Ishikawa (cell line): ENCODE results near the gene ZBTB1.

Experiments used
- CEBPB ChIP-seq: IDR thresholded peaks from 2 replicates; pipeline ENCODE4 v1.6.1; 2012
- CREB1 ChIP-seq: IDR thresholded peaks from 2 replicates; pipeline ENCODE4 v1.6.1; 2012; ENCODE audit warnings: low read depth
- EGR1 ChIP-seq: IDR thresholded peaks from 2 replicates; pipeline ENCODE4 v1.6.1; 2012
- EP300 ChIP-seq: IDR thresholded peaks from 2 replicates; pipeline ENCODE4 v1.6.1; 2012; ENCODE audit warnings: borderline replicate concordance
- FOXM1 ChIP-seq: IDR thresholded peaks from 2 replicates; pipeline ENCODE4 v1.6.1; 2012; ENCODE audit warnings: low read depth, borderline replicate concordance
- MAX ChIP-seq: IDR thresholded peaks from 2 replicates; pipeline ENCODE4 v1.6.1; 2012
- NFIC ChIP-seq: IDR thresholded peaks from 2 replicates; pipeline ENCODE4 v1.6.1; 2012
- RAD21 ChIP-seq: IDR thresholded peaks from 2 replicates; pipeline ENCODE4 v1.6.1; 2012; ENCODE audit warnings: low read depth
- REST ChIP-seq: IDR thresholded peaks from 2 replicates; pipeline ENCODE4 v1.6.1; 2012; ENCODE audit warnings: low read depth, mild to moderate bottlenecking
- TAF1 ChIP-seq: IDR thresholded peaks from 2 replicates; pipeline ENCODE4 v1.6.1; 2012; ENCODE audit warnings: low read depth, mild to moderate bottlenecking
- TCF12 ChIP-seq: IDR thresholded peaks from 2 replicates; pipeline ENCODE4 v1.6.1; 2012; ENCODE audit warnings: low read depth
- TEAD4 ChIP-seq: IDR thresholded peaks from 2 replicates; pipeline ENCODE4 v1.6.1; 2012
- USF1 ChIP-seq: IDR thresholded peaks from 2 replicates; pipeline ENCODE4 v1.6.1; 2012
- YY1 ChIP-seq: IDR thresholded peaks from 2 replicates; pipeline ENCODE4 v1.6.1; 2012; ENCODE audit warnings: low read depth
- ZBTB7A ChIP-seq: IDR thresholded peaks from 2 replicates; pipeline ENCODE4 v1.6.1; 2012; ENCODE audit warnings: low read depth

Gene ZBTB1

GRCh38 chr14:64464651-64465050 is 39.9 kb upstream of the ZBTB1 start:
- TF ChIP-seq FOXM1 (no peak), CREB1 (no peak), ZBTB7A (no peak), YY1 (no peak), TCF12 (no peak), RAD21 (no peak), CEBPB (no peak), MAX (no peak; the same call in 1 of the 2 replicates), EGR1 (no peak), NFIC (no peak), TEAD4 (no peak), TAF1 (no peak), REST (no peak), USF1 (no peak), EP300 (no peak)

GRCh38 chr14:64465191-64465822 is 39.3 kb upstream of the ZBTB1 start, which contains the start of gene AKAP5:
Gene AKAP5, plus strand, starts transcription at chr14:64465499. Its CDS starts 2,896 bp downstream, at chr14:64468395.
- TF ChIP-seq TEAD4: no peak
- no peak for TF ChIP-seq TAF1
- no peak for TF ChIP-seq TCF12
- TF ChIP-seq MAX: peak; percentile 22; the same call in 1 of the 2 replicates
- TF ChIP-seq REST: no peak
- no peak for TF ChIP-seq CEBPB
- no peak for TF ChIP-seq NFIC
- no peak for TF ChIP-seq RAD21
- TF ChIP-seq EP300: no peak
- 0 out of 2 replicates have a peak, but pooled peaks have one; percentile 7 for TF ChIP-seq USF1
- peak; percentile 84 for TF ChIP-seq ZBTB7A

DNA sequence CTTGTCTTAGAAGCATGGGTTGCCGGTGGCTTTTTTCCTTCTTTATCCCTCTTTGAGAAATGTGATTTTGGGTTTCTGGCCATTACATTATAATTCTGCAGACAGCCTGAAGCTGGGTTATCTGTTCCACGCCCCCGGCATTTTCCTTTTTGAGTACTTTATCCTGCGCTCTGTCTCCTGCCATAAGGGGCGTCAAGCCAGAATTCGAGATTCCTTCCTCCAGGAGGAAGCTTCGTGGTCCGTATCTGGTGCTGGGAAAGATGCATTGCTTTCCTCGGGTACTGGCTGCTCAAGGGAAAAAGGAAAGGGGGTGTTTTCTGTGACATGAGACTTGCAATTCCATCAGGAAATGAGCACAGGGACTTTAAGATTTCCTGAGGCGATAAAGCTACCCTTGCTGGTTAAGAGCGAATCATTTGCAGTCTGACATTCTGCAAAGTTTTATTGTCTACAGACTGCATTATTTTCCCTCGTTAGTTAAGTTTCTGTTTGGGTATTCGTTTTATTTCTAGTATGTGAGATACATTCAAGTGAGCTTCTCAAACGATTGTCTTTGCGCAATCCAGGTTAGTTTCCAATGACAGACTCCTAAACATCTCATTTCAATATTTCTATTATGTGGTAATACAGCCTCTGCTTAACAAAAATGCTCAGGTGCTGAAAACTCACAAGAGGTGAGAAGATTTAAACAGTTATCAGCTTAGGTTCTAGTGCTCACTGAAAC is 38.6 kb upstream of the ZBTB1 start:
- TF ChIP-seq CEBPB: peak; percentile 73
- no peak for TF ChIP-seq FOXM1

- no peak for TF ChIP-seq CREB1
- TF ChIP-seq MAX: no peak
- TF ChIP-seq USF1: no peak
- TF ChIP-seq YY1: no peak
- TF ChIP-seq EP300: no peak
- TF ChIP-seq NFIC: no peak
- no peak for TF ChIP-seq EGR1
- TF ChIP-seq TCF12: no peak
- no peak for TF ChIP-seq TAF1
- TF ChIP-seq FOXM1: no peak
- no peak for TF ChIP-seq CEBPB
- TF ChIP-seq RAD21: no peak
- TF ChIP-seq REST: no peak
- no peak for TF ChIP-seq TEAD4
- TF ChIP-seq ZBTB7A: no peak
These were observed 37.5 kb upstream of the ZBTB1 start for GRCh38 chr14:64467101-64467500.
